HG03175 (cell line): ENCODE results near the gene SERP1.

Source experiments
- ATAC-seq: cut with Tn5 transposase; IDR thresholded peaks from one replicate; pipeline ENCODE4 v1.9.1; 2021; ENCODE audit warnings: mild to moderate bottlenecking, moderate library complexity; ENCODE audit not compliant: unreplicated experiment

Gene SERP1

GRCh38 chr3:150494411-150494977, 51.8 kb downstream of the SERP1 start:
- ATAC-seq: no peak
